Stimulated activated CD4-positive, alpha-beta T cell treated with anti-CD3 and anti-CD28 coated beads, Interleukin-15, amount 100 ng/mL, for 48 hours (primary cell): ENCODE data around the gene PWP2.
"Not testable (repeated sequence)": the region's sequence is repeated elsewhere in the genome, so short reads cannot be mapped to it uniquely, and the experiment has no call there.

Experiments used
- DNase-seq, 2 donors: peaks; one replicate each; pipeline ENCODE4 v3.0.0-alpha.2; 2020; ENCODE audit warnings: low read depth in 2 of 2

Gene PWP2

GRCh38 chr21:44083631-44084291 lies 23.4 kb upstream of the PWP2 start:
- peak; percentile 48 to 55 for DNase-seq

- no peak for DNase-seq
These were observed 22.5 kb upstream of the PWP2 start for GRCh38 chr21:44084496-44085241.

- DNase-seq = no peak
These were observed 21.5 kb upstream of the PWP2 start for GRCh38 chr21:44085491-44086321.

DNA sequence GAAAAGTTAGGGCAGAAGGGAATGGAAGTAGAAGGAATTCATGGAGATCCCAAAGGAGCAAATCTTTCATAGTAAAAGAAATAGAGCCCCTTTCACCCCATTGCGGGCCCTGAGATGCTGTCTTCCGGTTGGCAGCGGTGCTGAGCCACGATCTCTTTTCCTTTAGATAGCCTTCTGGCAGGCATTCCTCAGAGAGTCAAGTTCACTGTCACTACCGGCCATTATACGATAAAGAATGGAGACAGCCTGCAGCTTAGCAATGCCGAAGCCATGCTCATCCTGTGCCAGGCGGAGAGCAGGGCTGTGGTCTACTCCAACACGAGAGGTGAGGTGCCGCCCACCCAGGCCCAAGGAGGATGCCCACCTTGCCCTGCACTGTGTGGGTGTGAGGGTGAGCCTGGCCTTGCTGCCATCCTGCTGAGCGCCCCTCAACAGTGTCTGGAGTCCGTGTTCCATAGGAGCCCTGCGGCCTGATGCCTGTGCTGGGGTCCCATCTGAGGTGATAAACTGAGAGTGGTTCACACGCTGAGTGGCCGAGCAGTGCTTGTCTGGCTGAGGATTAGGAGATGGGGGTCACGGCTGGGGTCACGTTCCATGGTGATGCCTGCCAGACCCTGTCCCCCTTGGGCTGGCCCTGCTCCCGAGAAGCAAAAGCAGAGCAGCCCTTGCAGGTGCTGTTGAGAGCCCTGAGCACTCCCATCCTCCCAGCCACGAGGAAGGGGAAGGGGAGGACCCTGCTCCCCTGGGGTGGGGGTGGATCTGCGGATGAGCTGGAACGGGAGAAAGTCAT lies 20.4 kb upstream of the PWP2 start:
- no peak for DNase-seq

- DNase-seq = no peak
These were observed 19.5 kb upstream of the PWP2 start for GRCh38 chr21:44087426-44088400.

DNA sequence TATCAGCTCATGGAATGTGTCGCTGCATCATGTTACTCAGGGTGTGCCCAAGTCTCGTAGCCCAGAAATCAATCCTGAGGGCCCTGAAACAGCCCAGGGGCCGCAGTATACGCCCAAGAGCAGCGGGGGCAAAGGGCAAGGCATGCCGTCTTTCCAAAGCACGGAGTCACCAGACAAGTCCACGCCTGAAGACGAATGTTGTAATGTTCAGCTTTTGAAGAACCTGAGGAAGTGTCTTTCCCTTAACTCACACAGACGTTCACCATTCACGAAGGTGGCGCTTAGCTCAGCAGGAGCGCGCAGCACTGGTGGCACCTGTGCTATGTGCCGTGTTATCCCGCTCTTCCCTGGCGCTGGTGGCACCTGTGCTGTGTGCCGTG lies 18.8 kb upstream of the PWP2 start:
- DNase-seq = no peak

DNA sequence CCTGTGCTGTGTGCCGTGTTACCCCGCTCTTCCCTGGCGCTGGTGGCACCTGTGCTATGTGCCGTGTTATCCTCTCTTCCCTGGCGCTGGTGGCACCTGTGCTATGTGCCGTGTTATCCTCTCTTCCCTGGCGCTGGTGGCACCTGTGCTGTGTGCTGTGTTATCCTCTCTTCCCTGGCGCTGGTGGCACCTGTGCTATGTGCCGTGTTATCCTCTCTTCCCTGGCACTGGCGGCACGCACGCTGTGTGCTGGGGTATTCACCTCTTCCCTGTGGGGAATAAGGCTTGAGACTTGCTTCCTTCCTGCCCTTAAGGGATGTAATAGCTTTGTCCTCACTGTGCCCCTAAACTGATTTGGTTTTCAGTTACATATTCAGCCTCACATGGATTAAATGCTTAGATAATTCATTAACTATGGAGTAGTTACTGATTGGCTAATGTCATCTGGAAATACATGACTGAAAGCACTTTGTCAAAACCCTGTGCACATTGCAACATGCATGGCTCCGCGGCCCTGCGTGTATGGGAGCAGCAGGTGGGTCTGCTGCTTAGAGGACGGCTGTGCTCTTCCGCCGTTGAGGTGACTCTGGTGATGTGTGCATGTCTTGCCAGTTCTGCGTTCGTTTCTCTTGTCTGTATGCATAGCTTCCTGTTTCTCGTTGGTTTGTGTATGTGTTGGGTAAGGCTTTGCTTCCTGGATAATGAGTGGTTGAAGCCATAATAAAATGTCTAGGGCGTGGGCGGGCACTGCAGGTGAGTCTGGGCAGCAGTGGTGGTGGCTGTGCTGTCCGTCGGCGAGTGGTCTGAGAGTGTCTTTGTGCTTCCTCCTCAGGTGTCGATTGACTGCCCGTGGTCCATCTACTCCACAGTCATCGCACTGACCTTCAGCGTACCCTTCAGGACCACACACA lies 17.9 kb upstream of the PWP2 start:
- no peak for DNase-seq

GRCh38 chr21:44090325-44090724 lies 16.9 kb upstream of the PWP2 start:
- DNase-seq = no peak

- DNase-seq = no peak
These were observed 15.0 kb upstream of the PWP2 start for GRCh38 chr21:44092211-44092610.

DNA sequence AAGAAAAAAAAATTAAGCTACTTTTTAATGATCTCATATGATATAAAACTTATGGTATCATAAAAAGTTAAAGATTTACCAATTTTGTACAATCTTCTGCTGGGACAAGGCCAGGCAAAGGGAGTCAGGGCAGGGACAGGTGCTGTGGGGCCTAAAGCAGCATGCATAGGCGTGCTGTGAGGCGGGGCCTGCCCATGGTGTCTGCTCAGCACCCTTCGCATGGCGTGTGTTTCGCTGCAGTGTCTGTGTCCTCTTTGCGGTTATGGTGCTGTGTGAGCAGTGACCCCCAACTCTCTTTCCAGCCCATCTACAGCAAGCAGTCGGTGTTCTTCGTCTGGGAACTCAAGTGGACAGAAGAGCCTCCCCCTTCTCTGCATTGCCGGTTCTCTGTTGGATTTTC lies 13.4 kb upstream of the PWP2 start:
- no peak for DNase-seq

GRCh38 chr21:44094832-44095231 lies 12.4 kb upstream of the PWP2 start:
- DNase-seq = no peak

- DNase-seq = not testable (repeated sequence)
These were observed 8.7 kb upstream of the PWP2 start for GRCh38 chr21:44098507-44098906.

DNA sequence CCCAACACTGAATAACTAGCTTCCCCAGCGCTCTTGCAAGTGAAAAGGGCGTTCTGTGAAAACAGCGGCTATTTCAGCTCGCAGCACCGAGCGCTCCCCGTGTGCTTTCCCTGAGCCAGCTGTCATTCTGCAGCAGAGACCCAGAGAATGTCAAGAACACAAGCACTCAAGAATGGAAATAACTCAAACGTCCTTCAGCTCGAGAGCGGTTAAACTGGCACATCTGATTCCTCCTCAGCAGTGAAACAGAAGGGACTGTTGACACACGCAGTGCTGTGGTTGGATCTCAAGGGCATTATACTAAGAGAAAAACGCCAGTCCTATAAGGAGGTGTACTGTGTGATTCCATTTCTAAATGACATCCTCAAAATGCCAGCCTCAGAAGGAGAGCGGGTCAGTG lies 8.2 kb upstream of the PWP2 start:
- not testable (repeated sequence) for DNase-seq

GRCh38 chr21:44107589-44107988 lies 390 bp downstream of the PWP2 start:
- DNase-seq = not testable (repeated sequence)

DNA sequence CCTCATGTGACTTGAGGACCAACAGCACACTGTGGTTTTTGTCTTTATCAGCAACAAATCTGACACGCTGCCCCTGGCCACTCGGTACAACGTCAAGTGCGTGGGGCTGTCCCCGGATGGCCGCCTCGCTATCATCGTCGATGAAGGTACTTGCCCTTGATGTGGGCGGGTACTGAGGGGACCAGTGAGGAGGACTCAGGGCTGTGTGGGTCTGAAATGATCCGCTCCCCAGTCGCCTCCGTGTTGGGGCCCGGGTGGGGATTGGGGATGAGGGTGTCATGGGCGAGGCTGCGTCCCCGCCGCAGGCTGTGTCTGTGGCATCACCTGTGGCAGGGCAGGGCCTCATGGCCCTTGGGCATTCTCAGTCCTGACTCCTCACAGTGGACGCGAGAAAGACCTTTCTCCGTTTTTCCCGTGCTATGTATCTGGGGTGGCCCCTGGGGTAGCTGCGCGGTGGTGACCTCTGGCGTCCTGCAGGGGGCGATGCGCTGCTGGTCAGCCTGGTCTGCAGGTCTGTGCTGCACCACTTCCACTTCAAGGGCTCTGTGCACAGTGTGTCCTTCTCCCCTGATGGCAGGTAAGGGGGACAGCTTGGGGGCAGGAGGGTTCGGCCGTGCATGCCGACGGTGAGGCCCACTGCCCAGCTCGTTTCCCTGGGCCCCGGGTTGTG lies 6.6 kb downstream of the PWP2 start:
- not testable (repeated sequence) for DNase-seq

DNA sequence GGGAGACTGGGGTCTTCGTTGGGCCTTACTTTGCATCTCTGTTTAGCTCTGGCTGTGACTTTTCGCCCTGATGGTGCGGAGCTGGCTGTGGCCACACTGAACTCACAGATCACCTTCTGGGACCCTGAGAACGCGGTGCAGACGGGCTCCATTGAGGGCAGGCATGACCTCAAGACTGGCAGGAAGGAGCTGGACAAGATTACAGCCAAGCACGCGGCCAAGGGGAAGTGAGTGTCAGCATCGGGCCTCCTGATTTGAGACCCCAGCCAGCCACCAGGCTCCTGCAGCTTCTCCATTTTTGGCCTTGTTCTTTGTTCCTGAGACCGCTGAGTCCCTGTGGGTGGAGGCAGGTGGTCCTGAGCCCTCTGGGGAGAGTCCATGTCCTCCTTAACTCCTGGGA lies 14.9 kb downstream of the PWP2 start:
- not testable (repeated sequence) for DNase-seq

DNA sequence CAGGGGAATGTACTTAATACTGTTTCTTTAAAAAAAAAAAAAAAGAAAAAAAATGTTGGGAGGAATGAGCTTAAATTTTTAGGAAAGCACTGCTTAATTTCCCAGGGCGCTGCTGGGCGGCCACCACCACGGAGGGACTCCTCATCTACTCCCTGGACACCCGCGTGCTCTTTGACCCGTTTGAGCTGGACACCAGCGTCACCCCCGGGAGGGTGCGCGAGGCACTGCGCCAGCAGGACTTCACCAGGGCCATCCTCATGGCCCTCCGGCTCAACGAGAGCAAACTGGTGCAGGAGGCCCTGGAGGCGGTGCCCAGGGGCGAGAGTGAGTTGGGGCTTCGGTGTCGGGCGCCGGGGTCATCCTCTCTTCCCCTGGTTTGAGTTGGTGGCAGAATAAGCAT lies 20.6 kb downstream of the PWP2 start:
- not testable (repeated sequence) for DNase-seq

GRCh38 chr21:44133715-44134057 lies 26.5 kb downstream of the PWP2 start:
- not testable (repeated sequence) for DNase-seq

- not testable (repeated sequence) for DNase-seq
These were observed 27.5 kb downstream of the PWP2 start for GRCh38 chr21:44134732-44135131.
